AG09309 (cell line): ENCODE results near the gene SSX2IP.
"Not testable (repeated sequence)": the region's sequence is repeated elsewhere in the genome, so short reads cannot be mapped to it uniquely, and the experiment has no call there.

ENCODE experiments used
- DNase-seq: peaks from one replicate; pipeline ENCODE4 v3.0.0-alpha.2; 2010; ENCODE audit warnings: low read depth
- H3K4me3 ChIP-seq: 2 replicates; pipeline ENCODE4 v1.5.1; 2011; ENCODE audit warnings: mild to moderate bottlenecking, low read depth, low read length, moderate library complexity; ENCODE audit not compliant: control insufficient read depth
- TF ChIP-seq, protein P1 (sequence below): IDR thresholded peaks from 2 replicates; pipeline ENCODE4 v1.5.1; 2011; ENCODE audit warnings: mild to moderate bottlenecking, low read depth, low read length, inconsistent platforms; ENCODE audit not compliant: insufficient read depth, control insufficient read depth; ENCODE audit errors: missing control alignments

Gene SSX2IP

GRCh38 chr1:84732520-84732919, 42.3 kb upstream of the SSX2IP start:
- TF ChIP-seq, protein P1, sequence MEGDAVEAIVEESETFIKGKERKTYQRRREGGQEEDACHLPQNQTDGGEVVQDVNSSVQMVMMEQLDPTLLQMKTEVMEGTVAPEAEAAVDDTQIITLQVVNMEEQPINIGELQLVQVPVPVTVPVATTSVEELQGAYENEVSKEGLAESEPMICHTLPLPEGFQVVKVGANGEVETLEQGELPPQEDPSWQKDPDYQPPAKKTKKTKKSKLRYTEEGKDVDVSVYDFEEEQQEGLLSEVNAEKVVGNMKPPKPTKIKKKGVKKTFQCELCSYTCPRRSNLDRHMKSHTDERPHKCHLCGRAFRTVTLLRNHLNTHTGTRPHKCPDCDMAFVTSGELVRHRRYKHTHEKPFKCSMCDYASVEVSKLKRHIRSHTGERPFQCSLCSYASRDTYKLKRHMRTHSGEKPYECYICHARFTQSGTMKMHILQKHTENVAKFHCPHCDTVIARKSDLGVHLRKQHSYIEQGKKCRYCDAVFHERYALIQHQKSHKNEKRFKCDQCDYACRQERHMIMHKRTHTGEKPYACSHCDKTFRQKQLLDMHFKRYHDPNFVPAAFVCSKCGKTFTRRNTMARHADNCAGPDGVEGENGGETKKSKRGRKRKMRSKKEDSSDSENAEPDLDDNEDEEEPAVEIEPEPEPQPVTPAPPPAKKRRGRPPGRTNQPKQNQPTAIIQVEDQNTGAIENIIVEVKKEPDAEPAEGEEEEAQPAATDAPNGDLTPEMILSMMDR: no peak
- no peak overlapping the region for H3K4me3 ChIP-seq
- DNase-seq: no peak

DNA sequence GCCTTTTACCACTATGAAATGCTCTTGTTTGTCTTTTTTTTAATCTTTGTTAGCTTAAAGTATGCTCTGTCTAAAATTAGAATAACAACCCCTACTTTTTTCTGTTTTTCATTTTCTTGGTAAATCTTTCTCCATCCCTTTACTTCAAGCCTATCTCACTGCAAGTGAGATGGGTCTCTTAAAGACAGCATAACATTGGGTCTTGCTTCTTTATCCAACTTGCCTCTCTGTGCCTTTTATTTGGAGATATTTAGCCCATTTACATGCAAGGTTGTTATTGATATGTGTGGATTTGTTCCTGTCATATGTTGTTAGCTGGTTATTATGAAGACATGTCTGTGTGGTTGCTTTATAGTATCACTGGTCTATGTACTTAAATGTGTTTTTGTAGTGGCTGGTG, 41.3 kb upstream of the SSX2IP start:
- TF ChIP-seq, protein P1: no peak
- H3K4me3 ChIP-seq: no peak overlapping the region
- DNase-seq: no peak

DNA sequence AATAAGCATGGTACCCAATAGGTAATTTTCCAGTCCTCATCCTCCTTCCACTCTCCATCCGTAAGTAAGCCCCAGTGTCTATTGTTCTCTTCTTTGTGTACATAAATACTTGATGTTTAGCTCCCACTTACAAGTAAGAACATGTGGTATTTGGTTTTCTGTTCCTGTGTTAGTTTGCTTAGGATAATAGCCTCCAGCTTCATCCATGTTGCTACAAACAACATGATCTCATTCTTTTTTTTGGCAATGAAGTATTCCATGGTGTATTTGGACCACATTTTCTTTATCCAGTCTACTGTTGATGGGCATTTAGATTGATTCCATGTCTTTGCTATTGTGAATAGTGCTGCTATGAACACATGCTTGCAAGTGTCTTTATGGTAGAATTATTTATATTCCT, 37.5 kb upstream of the SSX2IP start:
- DNase-seq, H3K4me3 ChIP-seq: not testable (repeated sequence)

DNA sequence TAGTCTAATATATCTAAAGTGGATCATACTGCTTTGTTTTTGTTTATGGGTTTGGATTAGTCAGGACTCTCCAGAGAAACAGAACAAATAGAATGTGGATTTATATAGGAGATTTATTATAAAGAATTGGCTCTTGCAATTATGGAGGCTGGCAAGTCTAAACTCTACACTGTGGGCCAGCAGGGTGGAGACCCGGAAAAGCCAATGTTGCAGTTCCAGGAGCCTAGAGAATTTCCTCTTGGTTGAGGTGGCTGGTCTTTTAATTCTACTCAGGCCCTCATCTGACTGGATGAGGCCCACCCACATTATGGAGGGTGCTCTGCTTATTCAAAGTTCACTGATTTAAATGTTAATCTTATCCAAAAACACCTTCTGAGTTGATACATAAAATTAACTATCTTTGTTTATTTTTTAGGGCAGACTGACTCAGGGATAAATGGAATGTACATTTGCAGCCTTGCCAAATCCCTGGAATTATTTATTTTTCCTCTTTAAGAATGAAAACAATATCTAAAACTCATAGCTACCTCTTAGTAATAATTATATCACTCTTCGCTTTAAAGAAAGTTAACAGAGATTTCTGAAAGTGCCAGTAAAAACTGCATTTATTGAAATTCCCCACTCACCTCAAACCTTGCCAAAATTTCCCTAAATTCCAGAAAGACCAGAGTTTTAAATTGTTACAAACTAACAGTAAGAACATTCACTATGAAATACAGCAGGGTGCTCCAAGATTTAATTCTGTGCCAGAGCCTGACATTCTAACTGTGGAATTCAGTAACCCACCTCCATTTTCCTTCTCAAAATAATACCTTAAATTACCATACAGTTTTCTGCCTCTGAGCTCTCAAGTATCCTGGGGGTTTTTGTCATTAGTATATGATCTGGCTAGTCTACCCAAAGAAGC, 36.6 kb upstream of the SSX2IP start:
- TF ChIP-seq, protein P1: no peak
- DNase-seq: no peak
- H3K4me3 ChIP-seq: no peak overlapping the region

- TF ChIP-seq, protein P1: peak; percentile 12
- no peak for DNase-seq
- no peak overlapping the region for H3K4me3 ChIP-seq
Observed at GRCh38 chr1:84724128-84724860, 34.0 kb upstream of the SSX2IP start.

- H3K4me3 ChIP-seq: no peak overlapping the region
- peak; percentile 40 for DNase-seq
Observed at GRCh38 chr1:84722794-84723193, 32.5 kb upstream of the SSX2IP start.

DNA sequence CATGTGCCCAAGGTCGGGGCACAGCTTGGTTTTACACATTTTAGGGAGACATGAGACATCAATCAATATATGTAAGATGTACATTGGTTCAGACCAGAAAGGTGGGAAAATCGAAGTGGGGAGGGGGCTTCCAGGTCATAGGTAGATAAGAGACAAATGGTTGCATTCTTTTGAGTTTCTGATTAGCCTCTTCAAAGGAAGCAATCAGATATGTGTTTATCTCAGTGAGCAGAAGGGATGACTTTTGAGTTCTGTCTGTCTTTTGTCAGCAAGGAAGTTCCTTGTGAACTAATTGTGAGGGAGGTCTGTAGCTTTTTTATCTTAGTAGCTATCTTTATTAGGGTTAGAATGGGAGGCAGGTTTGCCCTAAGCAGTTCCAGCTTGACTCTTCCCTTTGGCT, 31.6 kb upstream of the SSX2IP start:
- not testable (repeated sequence) for H3K4me3 ChIP-seq

More at GRCh38 chr1:84722794-84723193, 32.5 kb upstream of the SSX2IP start:
- TF ChIP-seq, protein P1: no peak

More for the DNA sequence above, 31.6 kb upstream of the SSX2IP start:
- not testable (repeated sequence) for DNase-seq
